ENCODE measurements around the gene TRANK1.
A peak's percentile ranks its signal among the peaks of the same experiment; 100 is the strongest.

Gene TRANK1
- 184 to 241 (median 236) reads per million in 3 donors for total RNA-seq

GRCh38 chr3:36944641-36945270 lies at the start of gene TRANK1:
Gene TRANK1 (minus strand): TSS chr3:36945054. CDS start chr3:36944809, 245 bp downstream.
- Histone ChIP-seq H3K4me3 (ENCODE audit: insufficient read depth, low read depth, low read length, poor library complexity, severe bottlenecking) (peak within 1 kb of the TSS; percentile 86), H3K9me3 (ENCODE audit: control insufficient read depth, low read length) (no peaks in the 10 kb centered on the region), H3K27me3 (replicated peaks; ENCODE audit: control insufficient read depth, insufficient read depth, low read length, poor library complexity, severe bottlenecking) (no peaks in the 10 kb centered on the region), H3K36me3 (ENCODE audit: control insufficient read depth, insufficient read depth, low read length) (no peaks in the 10 kb centered on the region), H3K4me1 (ENCODE audit: control insufficient read depth, insufficient read depth, low read length, poor library complexity, severe bottlenecking) (peaks cover 7% of the 10 kb centered on the region), H3K27ac (ENCODE audit: insufficient read depth, low read length, poor library complexity, severe bottlenecking) (peak within 1 kb of the TSS; percentile 68)
- peak; percentile 72 to 75 (median 74) for DNase-seq

- peak; percentile 97 to 99 (median 99) for DNase-seq
- Histone ChIP-seq H3K27ac (ENCODE audit: insufficient read depth, low read length, poor library complexity, severe bottlenecking) (peak within 1 kb of the TSS; percentile 96), H3K27me3 (replicated peaks; ENCODE audit: control insufficient read depth, insufficient read depth, low read length, poor library complexity, severe bottlenecking) (no peaks in the 10 kb centered on the region), H3K36me3 (ENCODE audit: control insufficient read depth, insufficient read depth, low read length) (peaks cover 15% of the 10 kb centered on the region), H3K4me1 (ENCODE audit: control insufficient read depth, insufficient read depth, low read length, poor library complexity, severe bottlenecking) (peaks cover 33% of the 10 kb centered on the region), H3K4me3 (ENCODE audit: insufficient read depth, low read depth, low read length, poor library complexity, severe bottlenecking) (peak within 1 kb of the TSS; percentile 61), H3K9me3 (ENCODE audit: control insufficient read depth, low read length) (no peaks in the 10 kb centered on the region)
Observed at GRCh38 chr3:36993326-36994283, 48.8 kb upstream of the TRANK1 start, which contains the start of gene MLH1. Gene MLH1 (plus strand): TSS chr3:36993518. CDS start chr3:36993548, 30 bp downstream.

- H3K36me3 ChIP-seq (ENCODE audit: control insufficient read depth, insufficient read depth, low read length) = peaks cover 8% of the 10 kb centered on the region
- peaks cover 41% of the 10 kb centered on the region for H3K4me1 ChIP-seq (ENCODE audit: control insufficient read depth, insufficient read depth, low read length, poor library complexity, severe bottlenecking)
- no peaks in the 10 kb centered on the region for H3K27me3 ChIP-seq (replicated peaks; ENCODE audit: control insufficient read depth, insufficient read depth, low read length, poor library complexity, severe bottlenecking)
- DNase-seq = no peak
- no peaks in the 10 kb centered on the region for H3K9me3 ChIP-seq (ENCODE audit: control insufficient read depth, low read length)
- H3K4me3 ChIP-seq (ENCODE audit: insufficient read depth, low read depth, low read length, poor library complexity, severe bottlenecking) = peak within 1 kb of the TSS; percentile 61
- peak within 1 kb of the TSS; percentile 96 for H3K27ac ChIP-seq (ENCODE audit: insufficient read depth, low read length, poor library complexity, severe bottlenecking)
Observed at GRCh38 chr3:36992806-36993325, 48.0 kb upstream of the TRANK1 start, which contains the start of gene EPM2AIP1. Gene EPM2AIP1 (minus strand): TSS chr3:36993131. CDS start chr3:36993077, 54 bp downstream.

- Histone ChIP-seq H3K9me3 (ENCODE audit: control insufficient read depth, low read length) (no peaks in the 10 kb centered on the region), H3K4me1 (ENCODE audit: control insufficient read depth, insufficient read depth, low read length, poor library complexity, severe bottlenecking) (peaks cover 41% of the 10 kb centered on the region), H3K4me3 (ENCODE audit: insufficient read depth, low read depth, low read length, poor library complexity, severe bottlenecking) (peak overlapping the region; percentile 61), H3K27ac (ENCODE audit: insufficient read depth, low read length, poor library complexity, severe bottlenecking) (peak overlapping the region; percentile 96), H3K27me3 (replicated peaks; ENCODE audit: control insufficient read depth, insufficient read depth, low read length, poor library complexity, severe bottlenecking) (no peaks in the 10 kb centered on the region), H3K36me3 (ENCODE audit: control insufficient read depth, insufficient read depth, low read length) (peaks cover 8% of the 10 kb centered on the region)
- DNase-seq = no peak
Observed at GRCh38 chr3:36991923-36992805, 47.3 kb upstream of the TRANK1 start.

GRCh38 chr3:36991147-36991546 lies 46.3 kb upstream of the TRANK1 start:
- DNase-seq = no peak
- peaks cover 9% of the 10 kb centered on the region for H3K36me3 ChIP-seq (ENCODE audit: control insufficient read depth, insufficient read depth, low read length)
- peak overlapping the region; percentile 61 for H3K4me3 ChIP-seq (ENCODE audit: insufficient read depth, low read depth, low read length, poor library complexity, severe bottlenecking)
- peak overlapping the region; percentile 96 for H3K27ac ChIP-seq (ENCODE audit: insufficient read depth, low read length, poor library complexity, severe bottlenecking)
- H3K27me3 ChIP-seq (replicated peaks; ENCODE audit: control insufficient read depth, insufficient read depth, low read length, poor library complexity, severe bottlenecking) = no peaks in the 10 kb centered on the region
- peaks cover 41% of the 10 kb centered on the region for H3K4me1 ChIP-seq (ENCODE audit: control insufficient read depth, insufficient read depth, low read length, poor library complexity, severe bottlenecking)
- H3K9me3 ChIP-seq (ENCODE audit: control insufficient read depth, low read length) = no peaks in the 10 kb centered on the region

- peaks cover 25% of the 10 kb centered on the region for H3K36me3 ChIP-seq (ENCODE audit: control insufficient read depth, insufficient read depth, low read length)
- no peaks in the 10 kb centered on the region for H3K27me3 ChIP-seq (replicated peaks; ENCODE audit: control insufficient read depth, insufficient read depth, low read length, poor library complexity, severe bottlenecking)
- H3K9me3 ChIP-seq (ENCODE audit: control insufficient read depth, low read length) = no peaks in the 10 kb centered on the region
- H3K4me1 ChIP-seq (ENCODE audit: control insufficient read depth, insufficient read depth, low read length, poor library complexity, severe bottlenecking) = peaks cover 41% of the 10 kb centered on the region
- no peak for DNase-seq
- no peak overlapping the region for H3K4me3 ChIP-seq (ENCODE audit: insufficient read depth, low read depth, low read length, poor library complexity, severe bottlenecking)
- H3K27ac ChIP-seq (ENCODE audit: insufficient read depth, low read length, poor library complexity, severe bottlenecking) = no peak overlapping the region
Observed at GRCh38 chr3:36989568-36989967, 44.7 kb upstream of the TRANK1 start.

- no peak for DNase-seq
- Histone ChIP-seq H3K4me1 (ENCODE audit: control insufficient read depth, insufficient read depth, low read length, poor library complexity, severe bottlenecking) (peaks cover 35% of the 10 kb centered on the region), H3K27ac (ENCODE audit: insufficient read depth, low read length, poor library complexity, severe bottlenecking) (no peak overlapping the region), H3K9me3 (ENCODE audit: control insufficient read depth, low read length) (no peaks in the 10 kb centered on the region), H3K4me3 (ENCODE audit: insufficient read depth, low read depth, low read length, poor library complexity, severe bottlenecking) (no peak overlapping the region), H3K27me3 (replicated peaks; ENCODE audit: control insufficient read depth, insufficient read depth, low read length, poor library complexity, severe bottlenecking) (no peaks in the 10 kb centered on the region), H3K36me3 (ENCODE audit: control insufficient read depth, insufficient read depth, low read length) (peaks cover 30% of the 10 kb centered on the region)
Observed at GRCh38 chr3:36989005-36989404, 44.2 kb upstream of the TRANK1 start.

- Histone ChIP-seq H3K36me3 (ENCODE audit: control insufficient read depth, insufficient read depth, low read length) (peaks cover 34% of the 10 kb centered on the region), H3K27me3 (replicated peaks; ENCODE audit: control insufficient read depth, insufficient read depth, low read length, poor library complexity, severe bottlenecking) (no peaks in the 10 kb centered on the region), H3K9me3 (ENCODE audit: control insufficient read depth, low read length) (no peaks in the 10 kb centered on the region), H3K27ac (ENCODE audit: insufficient read depth, low read length, poor library complexity, severe bottlenecking) (peak overlapping the region; percentile 19), H3K4me3 (ENCODE audit: insufficient read depth, low read depth, low read length, poor library complexity, severe bottlenecking) (no peak overlapping the region), H3K4me1 (ENCODE audit: control insufficient read depth, insufficient read depth, low read length, poor library complexity, severe bottlenecking) (peaks cover 31% of the 10 kb centered on the region)
- peak in 1 of 3 donors; percentile 2 for DNase-seq
Observed at GRCh38 chr3:36988356-36988755, 43.5 kb upstream of the TRANK1 start.

- Histone ChIP-seq H3K4me1 (ENCODE audit: control insufficient read depth, insufficient read depth, low read length, poor library complexity, severe bottlenecking) (no peaks in the 10 kb centered on the region), H3K4me3 (ENCODE audit: insufficient read depth, low read depth, low read length, poor library complexity, severe bottlenecking) (no peak overlapping the region), H3K9me3 (ENCODE audit: control insufficient read depth, low read length) (no peaks in the 10 kb centered on the region), H3K36me3 (ENCODE audit: control insufficient read depth, insufficient read depth, low read length) (peaks cover 38% of the 10 kb centered on the region), H3K27ac (ENCODE audit: insufficient read depth, low read length, poor library complexity, severe bottlenecking) (no peak overlapping the region), H3K27me3 (replicated peaks; ENCODE audit: control insufficient read depth, insufficient read depth, low read length, poor library complexity, severe bottlenecking) (no peaks in the 10 kb centered on the region)
- no peak for DNase-seq
Observed at GRCh38 chr3:36981006-36981405, 36.2 kb upstream of the TRANK1 start.

All from effector memory CD4-positive, alpha-beta T cell (primary cell).